ENCODE results near the gene KRTAP2-2. TPM values are rescaled to one million over a fixed set of nuclear protein-coding genes. Genes with fewer than 3 reads are reported as not detected.
A peak's percentile ranks its signal among the peaks of the same experiment; 100 is the strongest.

The KRTAP2-2 gene
- total RNA-seq, 1 experiment from 2014 or later = not detected

DNA sequence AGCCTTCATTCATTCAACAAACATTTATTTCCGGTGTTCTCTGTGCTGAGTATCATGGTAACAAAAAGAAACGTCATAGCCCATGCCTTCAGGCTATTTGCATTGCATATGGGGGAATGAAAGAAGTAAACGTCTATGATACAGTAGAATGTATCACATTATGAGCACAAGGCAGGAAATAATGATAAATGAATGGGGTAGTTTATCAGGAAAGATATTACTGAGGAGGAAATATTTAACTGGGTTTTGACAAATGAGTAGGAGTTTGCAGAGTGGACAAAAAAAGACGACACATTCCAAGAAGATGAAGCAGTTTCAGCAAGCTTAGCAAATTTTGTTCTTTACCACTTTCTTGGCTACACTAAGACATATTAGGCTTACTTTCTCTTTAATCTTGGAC, 27.6 kb upstream of the KRTAP2-2 start:
- H3K36me3 Mint-ChIP-seq (ENCODE audit: insufficient read depth, unreplicated experiment) = peaks cover 5% of the 10 kb centered on the region
- DNase-seq = no peak

DNA sequence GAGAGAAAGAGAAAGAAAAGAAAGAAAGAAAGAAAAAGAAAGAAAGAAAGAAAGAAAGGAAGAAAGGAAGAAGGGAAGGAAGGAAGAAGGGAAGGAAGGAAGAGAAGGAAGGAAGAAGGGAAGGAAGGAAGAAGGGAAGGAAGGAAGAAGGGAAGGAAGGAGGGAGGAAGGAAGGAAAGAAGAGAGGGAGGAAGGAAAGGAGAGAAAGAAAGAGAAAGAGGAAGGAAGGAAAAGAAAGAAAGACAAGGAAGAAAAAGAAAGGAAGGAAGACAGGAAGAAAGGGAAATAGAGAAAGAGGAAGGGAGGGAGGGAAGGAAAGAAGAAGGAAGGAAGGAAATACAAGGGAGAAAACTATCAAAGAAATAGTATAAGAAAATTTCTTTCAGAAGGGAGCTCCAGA, 21.8 kb upstream of the KRTAP2-2 start:
- Mint-ChIP-seq H3K27me3 (ENCODE audit: unreplicated experiment) (no peaks in the 10 kb centered on the region), H3K27ac (ENCODE audit: unreplicated experiment) (no peak overlapping the region), H3K9me3 (ENCODE audit: low read depth, unreplicated experiment) (peaks cover 9% of the 10 kb centered on the region), H3K36me3 (ENCODE audit: insufficient read depth, unreplicated experiment) (no peaks in the 10 kb centered on the region), H3K4me3 (ENCODE audit: low read depth, unreplicated experiment) (no peak overlapping the region), H3K4me1 (ENCODE audit: low read depth, unreplicated experiment) (peaks cover 7% of the 10 kb centered on the region)
- BruUV-seq (replicated peaks) = no TSS peak
- intact Hi-C loops (cut with micrococcal nuclease; ENCODE audit: unreplicated experiment) = no loop called here
- DNase-seq = no peak
- CTCF ChIA-PET = no interaction called here
- TF ChIP-seq, protein P1, sequence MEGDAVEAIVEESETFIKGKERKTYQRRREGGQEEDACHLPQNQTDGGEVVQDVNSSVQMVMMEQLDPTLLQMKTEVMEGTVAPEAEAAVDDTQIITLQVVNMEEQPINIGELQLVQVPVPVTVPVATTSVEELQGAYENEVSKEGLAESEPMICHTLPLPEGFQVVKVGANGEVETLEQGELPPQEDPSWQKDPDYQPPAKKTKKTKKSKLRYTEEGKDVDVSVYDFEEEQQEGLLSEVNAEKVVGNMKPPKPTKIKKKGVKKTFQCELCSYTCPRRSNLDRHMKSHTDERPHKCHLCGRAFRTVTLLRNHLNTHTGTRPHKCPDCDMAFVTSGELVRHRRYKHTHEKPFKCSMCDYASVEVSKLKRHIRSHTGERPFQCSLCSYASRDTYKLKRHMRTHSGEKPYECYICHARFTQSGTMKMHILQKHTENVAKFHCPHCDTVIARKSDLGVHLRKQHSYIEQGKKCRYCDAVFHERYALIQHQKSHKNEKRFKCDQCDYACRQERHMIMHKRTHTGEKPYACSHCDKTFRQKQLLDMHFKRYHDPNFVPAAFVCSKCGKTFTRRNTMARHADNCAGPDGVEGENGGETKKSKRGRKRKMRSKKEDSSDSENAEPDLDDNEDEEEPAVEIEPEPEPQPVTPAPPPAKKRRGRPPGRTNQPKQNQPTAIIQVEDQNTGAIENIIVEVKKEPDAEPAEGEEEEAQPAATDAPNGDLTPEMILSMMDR (IDR thresholded peaks at IDR 0.05; ENCODE audit: unreplicated experiment) = no peak

More for the DNA sequence above, 27.6 kb upstream of the KRTAP2-2 start:
- H3K4me1 Mint-ChIP-seq (ENCODE audit: low read depth, unreplicated experiment) = peaks cover 24% of the 10 kb centered on the region
- H3K27me3 Mint-ChIP-seq (ENCODE audit: unreplicated experiment) = no peaks in the 10 kb centered on the region
- intact Hi-C loops (cut with micrococcal nuclease; ENCODE audit: unreplicated experiment) = no loop called here
- no peak overlapping the region for H3K4me3 Mint-ChIP-seq (ENCODE audit: low read depth, unreplicated experiment)
- H3K27ac Mint-ChIP-seq (ENCODE audit: unreplicated experiment) = peak overlapping the region; percentile 0
- no TSS peak for BruUV-seq (replicated peaks)
- H3K9me3 Mint-ChIP-seq (ENCODE audit: low read depth, unreplicated experiment) = peaks cover 4% of the 10 kb centered on the region
- CTCF ChIA-PET = interaction anchor here (0.8 to 1.0 kb wide), 2 partner anchors 8 to 12 kb away, joined by 3 read pairs; no protein-coding TSS in a partner anchor
- TF ChIP-seq, protein P1 (IDR thresholded peaks at IDR 0.05; ENCODE audit: unreplicated experiment) = no peak

DNA sequence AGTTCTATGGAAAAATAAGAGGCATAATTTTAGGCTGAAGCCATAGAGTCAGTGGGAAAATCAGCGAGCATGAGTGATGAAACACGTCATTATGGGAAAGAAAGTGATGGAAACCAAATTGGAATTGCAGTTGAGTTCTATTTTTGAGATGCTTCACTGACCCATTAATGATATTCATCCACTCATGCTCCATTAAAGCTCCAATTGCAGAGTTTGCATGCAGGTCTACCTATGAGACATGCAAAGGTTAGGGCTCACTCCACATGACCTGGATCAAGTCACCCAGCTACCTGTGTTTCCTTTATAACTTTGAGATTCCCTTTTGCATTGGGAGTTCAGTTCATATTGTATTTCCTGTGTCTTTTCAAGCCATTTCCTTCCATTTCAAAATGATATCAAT, 18.6 kb upstream of the KRTAP2-2 start:
- no peak for DNase-seq
- BruUV-seq (replicated peaks) = no TSS peak
- intact Hi-C loops (cut with micrococcal nuclease; ENCODE audit: unreplicated experiment) = no loop called here
- CTCF ChIA-PET = interaction anchor here (0.6 to 1.0 kb wide), 4 partner anchors 9 to 192 kb away, joined by 3 to 4 read pairs (median 4); partner anchors contain the start of gene KRTAP2-3
- Mint-ChIP-seq H3K36me3 (ENCODE audit: insufficient read depth, unreplicated experiment) (no peaks in the 10 kb centered on the region), H3K27me3 (ENCODE audit: unreplicated experiment) (no peaks in the 10 kb centered on the region), H3K4me1 (ENCODE audit: low read depth, unreplicated experiment) (peaks cover 7% of the 10 kb centered on the region), H3K27ac (ENCODE audit: unreplicated experiment) (no peak overlapping the region), H3K9me3 (ENCODE audit: low read depth, unreplicated experiment) (peaks cover 5% of the 10 kb centered on the region), H3K4me3 (ENCODE audit: low read depth, unreplicated experiment) (no peak overlapping the region)
- TF ChIP-seq, protein P1 (IDR thresholded peaks at IDR 0.05; ENCODE audit: unreplicated experiment) = no peak

DNA sequence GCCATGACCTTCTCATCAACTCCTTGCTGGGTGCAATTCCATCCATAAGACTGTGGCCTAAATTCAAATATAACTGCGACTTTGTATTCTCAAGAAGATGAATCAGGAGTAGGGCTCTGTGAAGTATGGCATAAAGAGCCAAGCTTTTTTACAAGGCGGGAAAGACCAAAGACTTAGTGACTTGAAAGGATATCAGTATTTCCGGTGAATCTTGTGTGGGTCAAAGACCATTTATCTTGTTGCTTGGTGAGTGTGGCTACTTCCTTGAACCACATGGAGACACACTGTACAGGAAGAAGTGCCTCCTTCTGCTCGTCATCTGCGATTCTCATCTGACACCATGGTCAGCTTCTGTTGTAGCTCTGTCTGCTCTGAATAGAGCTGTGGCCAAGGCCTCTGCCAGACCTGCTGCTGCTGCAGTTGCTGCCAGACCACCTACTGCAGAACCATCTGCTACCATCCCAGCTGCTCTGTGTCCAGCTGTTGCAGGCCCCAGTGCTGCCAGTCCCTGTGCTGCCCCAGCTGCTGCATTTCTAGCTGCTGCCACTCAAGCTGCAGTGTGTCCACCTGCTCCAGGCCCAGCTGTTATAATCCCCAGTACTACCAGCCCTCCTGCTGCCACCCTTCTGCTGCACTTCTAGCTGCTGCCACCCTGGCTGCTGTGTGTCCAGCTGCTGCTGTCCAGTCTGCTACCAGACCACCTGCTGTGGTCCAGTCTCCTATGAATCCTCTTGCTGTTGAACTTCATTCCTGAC, 16.8 kb upstream of the KRTAP2-2 start:
- DNase-seq = no peak
- Mint-ChIP-seq H3K36me3 (ENCODE audit: insufficient read depth, unreplicated experiment) (no peaks in the 10 kb centered on the region), H3K4me3 (ENCODE audit: low read depth, unreplicated experiment) (no peak overlapping the region), H3K27me3 (ENCODE audit: unreplicated experiment) (no peaks in the 10 kb centered on the region), H3K27ac (ENCODE audit: unreplicated experiment) (no peak overlapping the region), H3K4me1 (ENCODE audit: low read depth, unreplicated experiment) (peaks cover 8% of the 10 kb centered on the region), H3K9me3 (ENCODE audit: low read depth, unreplicated experiment) (peaks cover 4% of the 10 kb centered on the region)
- no TSS peak for BruUV-seq (replicated peaks)
- intact Hi-C loops (cut with micrococcal nuclease; ENCODE audit: unreplicated experiment) = no loop called here
- TF ChIP-seq, protein P1 (IDR thresholded peaks at IDR 0.05; ENCODE audit: unreplicated experiment) = no peak
- CTCF ChIA-PET = interaction anchor here (1.1 to 1.5 kb wide), 2 partner anchors 9 to 12 kb away, joined by 4 to 10 read pairs; partner anchors contain the start of gene KRTAP2-3
